ENCODE data around the gene HECTD3.
A peak's percentile ranks its signal among the peaks of the same experiment; 100 is the strongest.
"Not testable (repeated sequence)": the region's sequence is repeated elsewhere in the genome, so short reads cannot be mapped to it uniquely, and the experiment has no call there.

HECTD3 gene

DNA sequence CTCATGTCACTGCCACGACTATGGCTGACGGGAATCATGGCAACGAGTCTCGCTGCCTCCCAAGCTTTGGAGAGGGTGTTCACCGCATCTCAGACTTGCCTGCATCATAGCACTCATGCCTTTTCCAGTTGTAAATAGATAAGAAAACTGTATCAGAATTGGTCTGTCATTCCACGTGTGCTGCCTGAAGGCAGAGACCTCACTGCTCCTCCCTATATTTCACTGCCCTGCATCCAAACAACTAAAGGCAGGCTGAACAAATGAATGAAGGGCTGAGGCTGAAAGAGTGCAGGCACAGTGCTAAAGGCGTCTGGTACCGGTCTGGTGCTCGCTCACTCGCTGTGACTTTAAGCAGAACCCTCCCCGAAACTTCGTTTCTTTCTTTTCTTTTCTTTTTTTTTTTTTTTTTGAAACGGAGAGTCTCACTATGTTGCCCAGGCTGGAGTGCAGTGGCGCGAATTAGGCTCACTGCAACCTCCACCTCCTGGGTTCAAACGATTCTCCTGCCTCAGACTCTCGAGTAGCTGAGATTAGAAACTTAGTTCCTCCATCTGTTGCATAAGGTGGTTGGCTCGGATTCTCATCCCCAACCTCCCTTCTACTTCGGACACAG lies 25.3 kb downstream of the HECTD3 start:
- DNase-seq (ENCODE audit: low read depth), result no peak
- no peak for TF ChIP-seq CTCF (conservative IDR thresholded peaks at IDR 0.05; ENCODE audit: low read depth, low read length)

GRCh38 chr1:44977372-44977771 lies 33.8 kb downstream of the HECTD3 start:
- H3K4me3 ChIP-seq (ENCODE audit: low read length); DNase-seq (ENCODE audit: low read depth): not testable (repeated sequence)

More for the DNA sequence above, 25.3 kb downstream of the HECTD3 start:
- H3K4me3 ChIP-seq (ENCODE audit: low read length), result peak overlapping the region; percentile 89

- no peak overlapping the region for H3K4me3 ChIP-seq (ENCODE audit: low read length)
- no peak for DNase-seq (ENCODE audit: low read depth)
- no peak for TF ChIP-seq CTCF (conservative IDR thresholded peaks at IDR 0.05; ENCODE audit: low read depth, low read length)
These were observed 34.9 kb downstream of the HECTD3 start for GRCh38 chr1:44976252-44976651.

GRCh38 chr1:44973645-44974044 lies 37.5 kb downstream of the HECTD3 start:
- TF ChIP-seq CTCF (conservative IDR thresholded peaks at IDR 0.05; ENCODE audit: low read depth, low read length), result no peak
- DNase-seq (ENCODE audit: low read depth), result no peak
- H3K4me3 ChIP-seq (ENCODE audit: low read length), result no peak overlapping the region

DNA sequence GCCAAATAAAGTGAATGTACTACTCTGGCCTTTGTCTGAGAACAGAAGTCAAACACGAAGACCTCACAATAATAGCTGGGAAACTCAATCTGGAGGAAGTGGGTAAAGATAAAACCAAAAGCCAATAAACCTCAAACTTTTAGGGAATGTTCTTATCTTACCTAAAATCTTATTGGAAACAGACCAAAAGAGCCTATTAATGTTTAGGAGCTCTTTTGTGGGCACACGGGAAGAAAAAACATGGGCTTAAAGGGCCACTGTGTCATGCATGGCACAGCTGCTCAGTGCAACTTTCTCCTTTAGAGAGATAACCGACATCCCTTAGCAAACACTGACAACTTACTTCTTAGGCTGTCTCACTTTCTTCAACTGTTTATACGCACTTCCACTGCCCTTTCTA lies 40.8 kb downstream of the HECTD3 start:
- no peak for TF ChIP-seq CTCF (conservative IDR thresholded peaks at IDR 0.05; ENCODE audit: low read depth, low read length)
- no peak overlapping the region for H3K4me3 ChIP-seq (ENCODE audit: low read length)
- DNase-seq (ENCODE audit: low read depth), result no peak

GRCh38 chr1:44964396-44964795 lies 46.7 kb downstream of the HECTD3 start:
- no peak for TF ChIP-seq CTCF (conservative IDR thresholded peaks at IDR 0.05; ENCODE audit: low read depth, low read length)
- H3K4me3 ChIP-seq (ENCODE audit: low read length), result no peak overlapping the region
- no peak for DNase-seq (ENCODE audit: low read depth)

GRCh38 chr1:44962729-44963128 lies 48.4 kb downstream of the HECTD3 start:
- no peak for TF ChIP-seq CTCF (conservative IDR thresholded peaks at IDR 0.05; ENCODE audit: low read depth, low read length)
- no peak overlapping the region for H3K4me3 ChIP-seq (ENCODE audit: low read length)
- no peak for DNase-seq (ENCODE audit: low read depth)

DNA sequence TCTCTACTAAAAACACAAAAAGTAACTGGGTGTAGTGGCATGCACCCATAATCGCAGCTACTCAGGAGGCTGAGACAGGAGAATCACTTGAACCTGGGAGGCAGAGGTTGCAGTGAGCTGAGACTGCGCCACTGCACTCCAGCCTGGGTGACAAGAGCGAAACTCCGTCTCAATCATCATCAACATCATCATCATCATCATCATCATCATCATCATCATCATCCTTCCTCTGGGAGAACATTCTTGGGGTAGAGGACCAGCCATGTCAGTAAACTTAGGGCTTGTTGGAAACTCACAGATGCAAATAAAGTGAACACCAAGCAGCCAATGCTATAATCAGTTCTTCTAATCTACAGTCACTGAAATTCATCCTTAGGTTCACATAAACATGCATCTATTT lies 49.1 kb downstream of the HECTD3 start:
- not testable (repeated sequence) for H3K4me3 ChIP-seq (ENCODE audit: low read length); DNase-seq (ENCODE audit: low read depth)

DNA sequence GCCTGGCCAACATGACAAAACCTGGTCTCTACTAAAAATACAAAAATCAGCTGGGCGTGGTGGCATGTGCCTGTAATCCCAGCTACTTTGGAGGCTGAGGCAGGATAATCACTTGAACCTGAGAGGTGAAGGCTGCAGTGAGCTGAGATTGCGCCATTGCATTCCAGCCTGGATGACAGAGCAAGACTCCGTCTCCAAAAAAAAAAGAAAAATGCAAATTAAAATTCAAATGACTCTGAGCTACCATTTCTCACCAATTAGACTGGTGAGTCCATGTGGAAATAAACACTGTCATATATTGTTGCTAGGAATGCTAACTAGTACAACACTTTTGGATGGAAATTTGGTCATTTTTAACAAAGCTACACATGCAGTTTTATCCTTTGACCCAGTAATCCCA lies 53.6 kb downstream of the HECTD3 start:
- not testable (repeated sequence) for DNase-seq (ENCODE audit: low read depth); H3K4me3 ChIP-seq (ENCODE audit: low read length)

DNA sequence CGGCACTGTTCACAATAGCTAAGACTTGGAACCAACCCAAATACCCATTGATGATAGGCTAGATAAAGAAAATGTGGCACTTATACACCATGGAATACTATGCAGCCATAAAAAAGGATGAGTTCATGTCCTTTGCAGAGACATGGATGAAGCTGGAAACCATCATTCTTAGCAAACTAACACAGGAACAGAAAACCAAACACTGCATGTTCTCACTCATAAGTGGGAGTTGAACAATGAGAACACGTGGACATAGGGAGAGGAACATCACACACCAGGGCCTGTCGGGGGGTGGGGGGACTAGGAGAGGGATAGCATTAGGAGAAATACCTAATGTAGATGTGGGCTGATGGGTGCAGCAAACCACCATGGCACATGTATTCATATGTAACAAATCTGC lies 55.0 kb downstream of the HECTD3 start:
- H3K4me3 ChIP-seq (ENCODE audit: low read length); DNase-seq (ENCODE audit: low read depth): not testable (repeated sequence)

All from retinal pigment epithelial cell (primary cell).